Neutrophil (primary cell): Measurements from ENCODE around the gene PPP1R14B.

Experiments used
- H3K27ac ChIP-seq: fragments of 200-600 bp; sonication (generic); 2 replicates; pipeline ENCODE4 v1.5.1; 2016; ENCODE audit warnings: mild to moderate bottlenecking, moderate library complexity
- H3K27me3 ChIP-seq: fragments of 200-600 bp; sonication (generic); 2 replicates; pipeline ENCODE4 v1.6.0; 2016; ENCODE audit warnings: mild to moderate bottlenecking
- H3K36me3 ChIP-seq: fragments of 200-600 bp; sonication (generic); 2 replicates; pipeline ENCODE4 v1.5.1; 2017
- H3K4me1 ChIP-seq, 2 experiments: fragments of 200-600 bp in 1 of 2; sonication (generic) in 1 of 2; 1 replicate in 1 of 2; 2 replicates in 1 of 2; pipeline versions ENCODE4 v1.5.1 to v1.6.1; 2013 to 2016; ENCODE audit warnings: low read depth in 1 of 2, low read length in 1 of 2, mild to moderate bottlenecking in 1 of 2, moderate library complexity in 1 of 2; ENCODE audit not compliant: control insufficient read depth in 1 of 2, insufficient read depth in 1 of 2
- H3K4me3 ChIP-seq, 2 experiments: fragments of 200-600 bp in 1 of 2; sonication (generic) in 1 of 2; 1 replicate in 1 of 2; 2 replicates in 1 of 2; pipeline ENCODE4 v1.5.1; 2013 to 2016; ENCODE audit warnings: low read depth in 1 of 2, low read length in 1 of 2, mild to moderate bottlenecking in 1 of 2, moderate library complexity in 1 of 2
- H3K9me3 ChIP-seq: fragments of 200-600 bp; sonication (generic); 2 replicates; pipeline ENCODE4 v1.5.1; 2016
- TF ChIP-seq, protein P1 (sequence below): fragments of 200-600 bp; sonication (generic); IDR thresholded peaks from 2 replicates; pipeline ENCODE4 v1.5.1; 2016; ENCODE audit warnings: antibody characterized with exemption

PPP1R14B gene

DNA sequence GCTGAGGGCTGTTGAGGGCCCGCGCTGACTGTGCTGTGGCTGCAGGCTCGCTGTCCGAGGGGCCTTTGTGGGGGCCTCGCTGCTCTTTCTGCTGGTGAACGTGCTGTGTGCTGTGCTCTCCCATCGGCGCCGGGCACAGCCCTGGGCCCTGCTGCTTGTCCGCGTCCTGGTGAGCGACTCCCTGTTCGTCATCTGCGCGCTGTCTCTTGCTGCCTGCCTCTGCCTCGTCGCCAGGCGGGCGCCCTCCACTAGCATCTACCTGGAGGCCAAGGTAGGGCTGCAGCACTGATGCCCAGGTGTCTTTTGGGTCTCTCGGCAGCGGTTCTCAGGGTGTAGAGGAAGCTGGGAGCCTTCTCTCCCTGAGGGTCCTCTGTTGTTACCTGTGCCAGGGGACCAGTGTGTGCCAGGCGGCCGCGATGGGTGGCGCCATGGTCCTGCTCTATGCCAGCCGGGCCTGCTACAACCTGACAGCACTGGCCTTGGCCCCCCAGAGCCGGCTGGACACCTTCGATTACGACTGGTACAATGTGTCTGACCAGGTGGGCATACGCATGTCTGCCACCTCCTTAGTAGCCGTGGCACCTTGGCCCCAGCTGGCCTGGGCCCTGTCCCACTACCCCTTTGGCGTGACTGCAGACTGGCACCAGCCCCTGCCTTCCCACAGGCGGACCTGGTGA lies 41.1 kb upstream of the PPP1R14B start:
- H3K27me3 ChIP-seq, result peaks cover 38% of the 10 kb centered on the region
- peaks cover 20 to 45% of the 10 kb centered on the region in 2 experiments for H3K4me1 ChIP-seq
- H3K36me3 ChIP-seq, result no peaks in the 10 kb centered on the region
- TF ChIP-seq, protein P1, sequence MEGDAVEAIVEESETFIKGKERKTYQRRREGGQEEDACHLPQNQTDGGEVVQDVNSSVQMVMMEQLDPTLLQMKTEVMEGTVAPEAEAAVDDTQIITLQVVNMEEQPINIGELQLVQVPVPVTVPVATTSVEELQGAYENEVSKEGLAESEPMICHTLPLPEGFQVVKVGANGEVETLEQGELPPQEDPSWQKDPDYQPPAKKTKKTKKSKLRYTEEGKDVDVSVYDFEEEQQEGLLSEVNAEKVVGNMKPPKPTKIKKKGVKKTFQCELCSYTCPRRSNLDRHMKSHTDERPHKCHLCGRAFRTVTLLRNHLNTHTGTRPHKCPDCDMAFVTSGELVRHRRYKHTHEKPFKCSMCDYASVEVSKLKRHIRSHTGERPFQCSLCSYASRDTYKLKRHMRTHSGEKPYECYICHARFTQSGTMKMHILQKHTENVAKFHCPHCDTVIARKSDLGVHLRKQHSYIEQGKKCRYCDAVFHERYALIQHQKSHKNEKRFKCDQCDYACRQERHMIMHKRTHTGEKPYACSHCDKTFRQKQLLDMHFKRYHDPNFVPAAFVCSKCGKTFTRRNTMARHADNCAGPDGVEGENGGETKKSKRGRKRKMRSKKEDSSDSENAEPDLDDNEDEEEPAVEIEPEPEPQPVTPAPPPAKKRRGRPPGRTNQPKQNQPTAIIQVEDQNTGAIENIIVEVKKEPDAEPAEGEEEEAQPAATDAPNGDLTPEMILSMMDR, result no peak
- no peak overlapping the region for H3K27ac ChIP-seq
- no peak overlapping the region for H3K4me3 ChIP-seq
- no peaks in the 10 kb centered on the region for H3K9me3 ChIP-seq

DNA sequence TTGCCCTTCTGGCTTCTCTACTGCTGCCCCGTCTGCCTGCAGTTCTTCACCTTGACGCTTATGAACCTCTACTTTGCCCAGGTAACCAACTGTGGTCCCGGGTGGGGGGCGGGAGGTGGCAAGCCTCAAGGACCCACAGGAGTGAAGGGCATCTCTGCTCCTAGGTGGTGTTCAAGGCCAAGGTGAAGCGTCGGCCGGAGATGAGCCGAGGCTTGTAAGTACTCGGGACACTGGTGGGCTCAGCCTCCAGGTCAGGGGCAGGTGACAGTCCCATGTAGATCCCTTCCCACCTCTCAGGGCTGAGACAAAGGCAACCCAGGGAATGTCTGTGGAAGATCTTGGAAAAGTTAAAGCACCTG lies 40.0 kb upstream of the PPP1R14B start:
- Histone ChIP-seq H3K4me3 (no peak overlapping the region), H3K9me3 (no peaks in the 10 kb centered on the region), H3K4me1 (peaks cover 20 to 35% of the 10 kb centered on the region in 2 experiments), H3K27me3 (peaks cover 27% of the 10 kb centered on the region), H3K36me3 (peaks cover 6% of the 10 kb centered on the region), H3K27ac (no peak overlapping the region)
- TF ChIP-seq, protein P1, result no peak

DNA sequence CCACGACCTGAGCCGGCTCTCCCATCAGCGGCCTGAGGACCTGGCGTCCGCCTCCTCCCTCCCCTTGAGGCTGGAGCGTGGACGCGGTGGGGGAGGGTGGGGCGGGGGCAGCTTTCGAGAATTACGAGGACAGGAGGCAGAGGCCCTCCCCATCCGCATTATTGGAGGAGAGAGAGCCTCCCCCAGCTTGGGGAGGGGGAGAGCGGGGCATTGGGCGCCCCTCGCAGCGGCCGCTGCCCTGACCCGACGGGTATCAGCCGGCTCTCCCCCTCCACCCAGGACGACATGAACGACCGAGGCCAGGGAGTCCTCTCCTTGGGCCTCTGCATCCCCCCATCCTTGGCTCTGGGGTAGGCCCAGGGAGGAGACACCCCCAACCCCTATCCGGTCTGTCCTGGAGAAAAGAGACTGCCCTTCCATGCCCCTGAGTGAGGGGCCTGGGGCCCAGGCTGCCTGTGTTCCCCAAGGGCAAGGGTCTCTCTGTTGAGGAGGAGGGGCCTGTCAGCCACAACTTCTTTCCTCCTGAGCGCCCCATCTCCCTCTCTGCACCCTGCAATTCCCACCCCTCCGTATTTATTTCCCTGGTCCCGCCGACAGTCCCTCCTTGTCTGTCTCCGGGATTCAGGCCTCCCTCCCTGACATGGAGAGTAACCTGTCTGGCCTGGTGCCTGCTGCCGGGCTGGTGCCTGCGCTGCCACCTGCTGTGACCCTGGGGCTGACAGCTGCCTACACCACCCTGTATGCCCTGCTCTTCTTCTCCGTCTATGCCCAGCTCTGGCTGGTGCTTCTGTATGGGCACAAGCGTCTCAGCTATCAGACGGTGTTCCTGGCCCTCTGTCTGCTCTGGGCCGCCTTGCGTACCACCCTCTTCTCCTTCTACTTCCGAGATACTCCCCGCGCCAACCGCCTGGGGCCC lies 39.4 kb upstream of the PPP1R14B start:
- Histone ChIP-seq H3K27ac (peak overlapping the region; percentile 98), H3K27me3 (peaks cover 21% of the 10 kb centered on the region), H3K4me1 (peaks cover 20 to 29% of the 10 kb centered on the region in 2 experiments), H3K36me3 (peaks cover 7% of the 10 kb centered on the region), H3K4me3 (peak overlapping the region; percentile 86 to 93), H3K9me3 (no peaks in the 10 kb centered on the region)
- TF ChIP-seq, protein P1, result no peak

DNA sequence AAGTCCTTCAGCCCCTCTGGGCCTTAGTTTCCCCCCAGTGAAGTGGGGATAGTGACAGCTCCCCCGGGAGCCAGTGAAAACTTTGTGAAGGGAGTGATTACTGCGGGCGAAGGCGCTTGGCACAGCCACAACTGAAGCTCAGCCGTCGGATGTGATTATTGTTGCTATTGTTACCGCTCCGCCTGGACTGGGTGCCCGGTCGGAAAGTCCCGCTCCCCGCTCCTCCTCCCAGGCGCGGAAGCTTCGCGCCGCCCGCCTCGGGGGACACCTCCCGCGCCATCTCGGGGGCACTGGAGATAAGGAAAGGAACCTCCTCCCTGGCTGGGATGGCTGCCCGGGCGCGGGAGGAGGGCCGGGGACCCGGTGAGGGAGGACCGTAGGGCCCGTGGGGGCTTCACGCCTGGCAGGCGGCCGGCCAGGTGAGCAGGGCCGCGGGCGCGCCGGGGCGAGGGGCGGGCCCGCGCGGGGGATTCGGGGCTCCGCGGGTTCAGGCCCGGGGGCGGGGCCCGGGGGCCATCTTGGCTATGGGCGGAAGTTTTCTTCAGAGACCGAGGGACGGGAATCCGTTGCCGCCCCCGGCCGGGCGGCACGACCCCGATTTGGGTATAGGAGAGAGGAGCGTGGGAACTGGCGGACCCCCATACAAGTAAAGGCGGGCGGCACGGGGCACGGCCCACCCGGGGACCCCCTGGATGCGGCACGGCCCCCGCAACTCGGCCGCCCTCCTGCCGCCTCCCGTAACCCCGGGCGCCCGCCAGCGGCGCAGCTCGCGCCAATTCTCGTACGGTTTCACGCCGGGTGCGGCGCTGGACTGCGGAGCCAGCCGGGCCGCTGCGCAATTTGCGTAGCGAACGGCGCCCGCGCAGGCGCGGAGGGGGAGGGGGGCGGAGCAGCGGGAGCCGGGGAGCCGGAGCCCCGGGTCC lies 38.5 kb upstream of the PPP1R14B start, which contains the start of gene GPR137:
GPR137 (plus strand) TSS at position 887 of the 923 bp plus-strand sequence. CDS start 677 bp downstream, outside the sequence.
- peak within 1 kb of the TSS; percentile 98 for H3K27ac ChIP-seq
- peak within 1 kb of the TSS; percentile 86 to 93 for H3K4me3 ChIP-seq
- H3K27me3 ChIP-seq, result peaks cover 12% of the 10 kb centered on the region
- H3K9me3 ChIP-seq, result no peaks in the 10 kb centered on the region
- H3K36me3 ChIP-seq, result peaks cover 7% of the 10 kb centered on the region
- TF ChIP-seq, protein P1, result peak; percentile 42
- peaks cover 20 to 26% of the 10 kb centered on the region in 2 experiments for H3K4me1 ChIP-seq
